LoVo (cell line): ENCODE results near the gene TIMP2.
A peak's percentile ranks its signal among the peaks of the same experiment; 100 is the strongest.
"Not testable (repeated sequence)": the region's sequence is repeated elsewhere in the genome, so short reads cannot be mapped to it uniquely, and the experiment has no call there.

Experiments
- DNase-seq: peaks from one replicate; pipeline ENCODE4 v3.0.0-alpha.2; 2016; ENCODE audit warnings: low spot score

The TIMP2 gene

DNA sequence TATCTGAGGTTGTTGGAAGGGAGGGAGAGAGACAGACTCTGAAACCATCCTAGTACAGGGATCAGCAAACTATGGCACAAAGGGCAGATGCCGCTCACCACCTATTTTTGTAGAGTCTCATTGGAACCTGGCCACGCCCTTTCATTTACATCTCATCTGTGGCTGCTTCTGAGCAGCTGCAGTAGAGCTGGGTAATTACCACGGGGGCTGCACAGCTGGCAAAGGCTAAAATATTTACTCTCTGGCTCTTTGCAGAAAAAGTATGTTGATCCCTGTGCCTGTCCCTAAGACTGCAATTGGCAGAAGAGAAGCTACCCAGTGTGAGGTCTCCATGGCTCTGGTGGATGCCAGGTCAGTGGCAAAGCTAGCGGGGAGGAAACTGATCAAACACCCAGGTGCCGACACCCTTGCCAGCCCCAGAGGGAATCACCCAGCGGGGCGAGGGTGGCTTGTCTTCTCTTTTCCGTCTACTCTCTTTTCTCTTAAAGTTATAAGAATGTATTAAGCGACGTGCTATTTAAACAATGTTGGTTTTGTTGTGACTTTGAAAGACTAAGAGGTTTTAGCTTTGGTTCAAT is 36.2 kb downstream of the TIMP2 start:
- no peak for DNase-seq

DNA sequence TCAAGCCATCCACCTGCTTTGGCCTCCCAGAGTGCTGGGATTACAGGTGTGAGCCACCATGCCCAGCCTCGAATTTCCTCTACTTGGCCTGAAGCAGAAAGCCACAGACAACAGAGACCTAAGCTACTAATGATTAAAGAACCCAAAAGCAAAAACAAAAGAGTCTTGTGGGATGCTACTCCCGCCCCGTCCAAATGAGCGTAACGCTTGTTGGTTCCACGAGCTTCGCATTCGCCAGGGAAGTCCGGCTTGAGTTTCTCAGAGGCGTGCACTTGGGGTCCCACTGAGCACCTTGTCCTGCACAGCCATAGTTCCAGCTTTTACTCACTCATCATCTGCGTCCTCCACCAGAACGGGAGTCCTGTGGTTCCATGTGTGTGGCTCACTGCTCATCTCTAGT is 38.2 kb downstream of the TIMP2 start:
- DNase-seq, result no peak

DNA sequence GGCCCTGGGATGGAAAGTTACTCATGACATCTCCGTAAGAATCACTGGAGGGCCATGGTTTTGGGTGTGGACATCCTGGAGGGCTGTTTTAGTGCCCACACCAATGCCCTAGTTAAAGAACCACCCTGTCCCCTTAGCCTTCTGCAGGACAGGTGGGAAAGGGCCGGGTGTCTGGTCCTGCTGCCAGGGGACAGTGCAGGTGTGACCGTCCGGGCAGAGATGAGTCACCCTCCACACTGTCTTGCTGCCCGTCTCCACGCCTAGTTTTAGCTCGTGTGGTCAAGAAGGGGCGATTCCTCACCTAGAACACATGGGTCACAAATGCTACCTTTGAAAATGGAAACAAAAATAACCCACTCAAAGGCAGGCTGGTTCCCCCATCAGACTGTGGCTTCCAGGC is 39.2 kb downstream of the TIMP2 start:
- peak; percentile 42 for DNase-seq

DNA sequence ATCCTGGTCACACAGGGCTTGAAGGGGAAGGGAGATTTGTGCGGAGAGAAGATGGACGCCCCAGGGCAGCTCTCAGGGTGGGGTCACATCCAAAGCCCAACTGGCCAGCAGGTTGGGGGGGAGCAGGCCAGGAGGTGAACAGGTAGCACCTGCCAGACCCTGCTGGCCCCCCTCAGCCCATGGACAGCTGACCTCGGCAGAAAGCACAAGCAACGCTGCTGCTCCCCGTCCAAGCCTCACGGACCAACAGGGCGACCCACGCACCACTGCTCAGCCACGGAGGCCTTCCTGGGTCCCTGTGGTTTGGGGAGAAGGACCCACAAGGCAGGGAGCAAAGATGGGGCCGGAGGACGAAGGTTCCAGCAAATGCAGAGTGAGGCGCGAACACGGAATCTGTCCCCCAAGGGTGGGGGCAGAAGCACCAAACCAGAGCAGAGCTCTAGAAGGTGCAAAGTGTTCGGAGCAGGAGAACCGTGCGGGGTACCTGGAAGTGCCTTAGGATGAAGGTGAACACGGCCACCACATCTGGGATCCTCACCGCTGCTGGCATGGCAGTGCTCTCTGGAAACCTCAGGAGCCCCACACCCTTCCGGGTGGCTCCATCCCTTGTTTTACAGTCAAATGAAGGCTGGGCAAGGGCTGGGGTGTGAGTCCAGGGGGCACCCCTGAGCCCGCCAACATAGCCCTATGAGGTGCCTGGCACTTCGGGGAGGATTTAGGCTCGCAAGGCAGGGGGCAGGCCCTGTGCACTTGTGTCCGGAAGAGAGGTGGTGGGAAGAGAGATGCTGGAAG is 40.1 kb downstream of the TIMP2 start:
- no peak for DNase-seq

DNA sequence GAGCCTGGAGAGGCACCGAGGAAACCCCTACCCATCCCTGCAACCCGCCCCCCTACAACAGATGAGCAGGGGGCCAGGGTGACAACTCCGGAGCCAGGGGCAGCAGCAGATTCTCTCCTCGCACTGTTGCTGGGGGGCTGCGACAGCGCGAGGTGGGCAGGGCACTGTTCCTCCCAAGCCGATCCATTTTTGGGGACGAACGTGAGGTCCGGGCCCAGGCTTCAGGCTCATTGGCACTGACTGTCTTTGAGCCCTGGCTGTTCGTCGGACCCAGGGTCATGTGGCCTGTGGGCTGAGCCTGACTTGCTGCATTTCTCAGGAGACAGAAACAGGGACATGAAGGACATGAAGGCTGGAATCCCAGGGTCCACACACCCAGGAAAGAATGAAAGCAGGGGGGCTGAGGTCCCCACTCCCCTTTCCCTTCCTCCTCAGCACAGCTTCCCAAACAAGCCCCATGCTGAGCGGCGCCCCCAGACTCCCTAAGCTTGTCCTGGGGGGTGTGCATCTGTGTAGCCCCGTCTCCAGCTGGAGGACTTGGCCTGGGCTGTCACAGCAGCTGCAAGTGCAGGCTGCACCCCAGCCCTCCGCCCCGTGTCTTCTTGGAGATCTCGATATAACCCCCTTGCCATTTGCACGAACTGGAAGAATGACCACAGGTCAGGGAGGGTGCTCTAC is 40.9 kb downstream of the TIMP2 start:
- DNase-seq, result no peak

DNA sequence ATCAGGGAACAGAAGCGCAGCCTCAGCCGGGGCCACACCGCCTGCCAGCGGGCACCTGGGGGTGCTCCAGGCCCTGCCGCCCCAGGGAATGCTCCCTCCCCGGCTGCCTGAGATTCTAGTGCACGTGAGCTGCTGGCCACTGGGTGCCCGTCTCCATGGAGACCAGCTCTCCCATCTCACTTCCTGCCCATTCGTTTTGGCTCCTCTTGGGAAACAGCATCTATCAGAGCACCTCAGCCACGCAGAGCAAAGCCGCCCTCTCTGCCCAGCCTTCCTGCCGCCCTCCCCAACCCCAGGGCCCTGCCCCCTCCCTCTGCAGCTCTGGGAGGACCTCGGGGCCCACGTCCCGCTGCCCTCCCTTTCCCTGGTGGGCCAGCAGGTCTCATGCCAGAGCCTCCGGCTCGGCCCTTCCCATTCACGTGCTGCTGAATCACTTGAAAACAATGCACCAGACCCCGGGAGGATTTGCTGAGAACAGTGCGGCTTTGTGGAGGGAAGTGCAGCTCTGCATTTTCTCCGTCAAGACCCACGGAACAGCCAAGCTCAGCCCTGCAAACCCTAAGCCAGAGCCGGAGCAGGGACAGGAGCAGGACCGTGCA is 41.6 kb downstream of the TIMP2 start:
- peak; percentile 71 for DNase-seq

DNA sequence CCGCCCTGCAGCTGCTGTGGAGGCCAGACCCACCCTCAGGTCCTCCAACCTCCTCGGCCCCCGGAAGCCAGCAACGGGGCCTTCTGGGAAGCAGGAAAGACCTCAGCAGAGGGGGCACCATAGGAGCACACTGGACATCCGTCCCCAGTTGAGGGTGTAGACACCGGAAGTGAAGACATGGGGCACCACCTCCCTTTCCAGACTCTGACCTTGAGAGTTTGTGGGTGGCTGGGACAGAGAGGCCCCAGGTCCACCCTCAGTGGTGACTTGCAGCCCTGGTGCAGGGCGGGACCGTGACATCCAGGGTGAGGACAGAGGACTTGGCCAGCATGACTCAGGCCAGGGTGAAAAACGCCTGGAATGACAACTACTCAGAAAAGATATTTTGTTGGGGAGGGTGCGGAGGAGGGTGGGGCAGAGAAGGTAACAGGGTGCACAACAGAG is 42.1 kb downstream of the TIMP2 start:
- peak; percentile 83 for DNase-seq

DNA sequence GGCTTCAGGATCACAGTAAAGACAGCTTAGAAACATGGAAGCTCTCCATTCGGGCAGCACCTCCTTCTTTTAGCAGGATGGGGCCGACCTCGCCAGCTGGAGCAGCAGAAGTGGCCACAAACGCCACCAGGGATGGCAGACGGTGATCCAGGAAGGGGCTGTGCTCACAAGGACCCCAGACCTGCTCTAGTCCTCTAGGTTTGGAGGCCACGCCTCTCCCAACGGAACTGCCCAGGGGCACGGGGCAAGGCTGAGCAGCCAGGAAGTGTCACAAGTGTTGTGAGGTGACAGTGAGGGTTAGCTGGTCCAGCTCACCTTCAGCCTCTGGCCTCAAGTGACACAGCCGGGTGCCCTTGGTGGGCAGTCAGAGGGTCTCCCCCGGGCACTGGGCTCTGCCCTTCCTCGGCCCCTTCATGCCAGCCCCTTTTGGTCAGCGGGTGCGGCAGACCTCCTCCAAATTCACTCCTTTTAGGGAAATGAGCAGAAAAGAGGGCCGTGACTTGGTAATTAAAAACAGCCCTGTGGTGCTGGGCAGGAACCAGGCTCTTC is 42.6 kb downstream of the TIMP2 start:
- no peak for DNase-seq

DNA sequence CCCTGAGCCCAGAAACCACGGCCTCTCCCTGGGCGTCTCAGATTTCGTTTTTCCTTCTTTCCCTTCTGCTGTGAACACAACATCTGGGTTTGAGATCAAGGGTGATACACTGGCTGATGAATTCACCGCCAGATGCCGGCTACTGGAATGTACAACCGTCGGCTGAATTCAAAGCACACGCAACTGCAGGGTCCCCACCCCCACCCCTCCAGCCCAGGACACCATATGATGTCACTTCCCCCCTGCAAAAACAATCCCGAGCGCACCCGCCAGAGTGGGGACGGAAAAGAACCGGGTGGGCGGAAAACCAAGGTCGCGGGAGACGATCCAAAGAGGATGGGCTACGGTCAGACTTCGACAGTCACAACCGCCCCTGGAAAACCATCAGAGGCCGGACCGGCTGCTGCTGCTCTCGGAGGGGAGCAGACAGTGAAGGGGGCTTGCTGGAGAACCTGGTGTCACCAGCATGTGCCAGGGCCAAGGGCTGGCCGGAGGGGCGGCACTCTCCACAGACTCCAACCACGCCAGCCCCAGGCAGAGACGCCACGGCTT is 45.5 kb downstream of the TIMP2 start:
- DNase-seq, result no peak

DNA sequence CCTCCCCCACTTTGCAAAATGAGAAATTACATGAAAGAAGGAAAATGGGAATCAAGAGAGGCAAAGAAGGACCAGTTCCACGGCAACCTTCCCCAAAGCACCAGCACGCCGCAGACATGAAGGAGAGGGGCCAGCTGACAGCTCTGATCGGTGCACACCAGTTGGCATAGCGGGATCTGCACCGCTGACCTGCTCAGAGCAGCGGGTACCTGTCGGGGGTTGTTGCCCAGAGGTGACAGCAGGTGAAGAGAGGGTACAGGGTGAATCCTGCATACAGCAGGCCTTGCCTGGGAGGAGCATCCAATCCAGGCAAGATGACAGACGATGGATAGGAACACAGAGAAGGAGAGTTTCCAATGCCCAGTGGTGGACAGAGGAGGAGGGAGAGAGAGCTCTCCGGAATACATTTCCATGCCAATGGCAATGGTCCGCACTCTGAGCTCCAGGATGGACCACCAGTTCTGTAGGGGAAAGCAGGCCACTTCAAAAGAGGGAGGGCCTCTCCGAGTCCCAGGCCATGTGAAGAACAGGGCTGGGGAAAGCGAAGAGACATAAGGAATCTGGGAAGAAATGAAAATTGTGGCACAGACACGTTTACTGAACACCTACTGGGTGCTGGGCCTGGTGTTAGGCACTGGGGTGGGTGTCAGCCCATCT is 46.2 kb downstream of the TIMP2 start:
- DNase-seq, result no peak

DNA sequence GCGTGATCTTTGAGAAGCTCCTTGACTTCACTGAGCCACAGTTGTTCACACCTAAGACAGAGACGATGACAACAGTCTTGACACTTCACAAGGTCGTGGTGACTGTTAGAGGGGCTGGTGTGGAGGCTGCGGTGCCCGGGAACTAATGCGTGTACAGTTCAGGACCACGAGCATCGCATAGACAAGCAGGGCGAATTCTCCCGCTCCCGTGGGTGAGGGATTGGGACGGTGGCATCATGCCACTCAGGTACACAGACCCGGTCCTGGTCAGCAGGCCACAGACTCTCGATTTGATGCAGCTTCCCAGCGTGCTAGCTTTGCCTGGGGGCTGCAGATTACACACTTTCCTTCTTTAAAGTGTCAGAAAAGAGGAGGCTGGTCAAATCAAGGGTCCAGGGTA is 46.9 kb downstream of the TIMP2 start:
- no peak for DNase-seq

DNA sequence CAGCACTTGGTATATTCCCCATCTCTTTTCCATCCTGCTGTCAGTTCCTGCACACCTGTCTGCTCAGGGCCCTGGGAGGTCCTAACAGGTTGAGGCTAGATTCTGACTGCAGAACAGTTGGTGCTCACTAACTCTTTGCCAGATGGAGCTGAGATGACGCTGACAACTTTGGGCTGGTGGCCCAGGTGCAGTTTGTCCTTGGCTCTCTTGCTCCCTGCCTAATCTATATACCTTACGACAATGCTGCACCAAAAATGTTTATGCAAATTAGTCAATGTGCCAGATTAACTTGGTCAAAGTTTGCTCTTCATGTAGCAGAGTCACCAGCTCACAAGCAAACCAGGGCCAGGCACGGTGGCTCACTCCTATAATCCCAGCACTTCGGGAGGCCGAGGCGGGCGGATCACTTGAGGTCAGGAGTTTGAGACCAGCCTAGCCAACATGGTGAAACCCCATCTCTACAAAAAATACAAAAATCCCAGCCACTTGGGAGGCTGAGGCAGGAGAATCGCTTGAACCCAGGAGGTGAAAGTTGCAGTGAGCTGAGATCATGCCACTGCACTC is 48.2 kb downstream of the TIMP2 start:
- DNase-seq, result not testable (repeated sequence)

DNA sequence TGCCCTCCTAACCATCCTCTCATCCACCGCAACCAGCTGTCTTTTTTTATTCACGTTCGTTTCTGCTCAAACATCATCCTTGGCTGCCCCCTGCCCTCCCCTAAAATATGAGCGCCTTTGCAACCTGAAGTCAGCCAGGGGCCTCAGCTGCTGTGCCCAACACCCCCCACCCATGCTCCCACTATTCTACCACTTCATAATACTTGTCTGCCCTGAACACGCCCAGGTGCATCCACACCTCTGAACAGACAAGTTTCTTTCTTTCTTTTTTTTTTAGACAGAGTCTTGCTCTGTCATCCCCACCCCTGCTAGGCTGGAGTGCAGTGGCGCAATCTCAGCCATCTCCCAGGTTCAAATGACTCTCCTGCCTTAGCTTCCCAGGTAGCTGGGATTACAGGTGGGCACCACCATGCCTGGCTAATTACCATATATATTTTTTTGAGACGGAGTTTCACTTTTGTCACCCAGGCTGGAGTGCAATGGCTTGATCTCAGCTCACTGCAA is 49.0 kb downstream of the TIMP2 start:
- no peak for DNase-seq

DNA sequence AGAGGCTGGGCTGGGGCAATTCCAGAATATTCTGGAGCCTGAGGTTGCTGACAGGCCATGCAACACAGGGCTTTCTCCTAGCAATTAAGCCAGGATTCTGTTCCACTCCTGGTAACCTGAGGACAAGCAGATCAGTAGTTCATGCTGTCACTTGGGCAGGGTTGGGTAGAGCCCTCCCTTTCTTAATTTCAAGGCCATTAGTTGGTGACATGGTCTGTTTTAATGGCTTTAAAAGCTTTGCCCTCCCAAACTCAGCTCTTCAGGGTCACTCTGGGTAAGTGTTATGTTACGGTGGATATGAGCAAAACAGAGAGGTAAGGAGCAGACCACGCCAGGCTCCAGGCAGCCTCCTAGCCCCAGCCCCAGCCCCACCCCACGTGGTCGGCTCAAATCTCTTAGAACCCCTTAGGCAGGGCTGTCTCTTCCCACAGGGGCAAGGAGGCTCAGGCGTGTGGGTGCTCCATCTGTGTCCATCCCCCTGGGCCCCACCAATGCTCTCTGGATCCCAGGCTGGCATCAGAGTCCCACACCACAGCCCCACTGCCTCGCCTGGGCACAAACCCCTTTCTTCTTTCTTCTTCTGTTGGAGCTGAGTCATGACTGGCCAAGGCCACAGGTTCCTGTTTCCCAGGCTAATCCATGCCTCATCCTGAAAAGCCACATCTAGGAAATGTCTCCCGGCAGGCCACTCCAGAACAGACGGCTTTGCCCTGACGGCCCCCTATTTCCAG is 49.7 kb downstream of the TIMP2 start:
- DNase-seq, result no peak

DNA sequence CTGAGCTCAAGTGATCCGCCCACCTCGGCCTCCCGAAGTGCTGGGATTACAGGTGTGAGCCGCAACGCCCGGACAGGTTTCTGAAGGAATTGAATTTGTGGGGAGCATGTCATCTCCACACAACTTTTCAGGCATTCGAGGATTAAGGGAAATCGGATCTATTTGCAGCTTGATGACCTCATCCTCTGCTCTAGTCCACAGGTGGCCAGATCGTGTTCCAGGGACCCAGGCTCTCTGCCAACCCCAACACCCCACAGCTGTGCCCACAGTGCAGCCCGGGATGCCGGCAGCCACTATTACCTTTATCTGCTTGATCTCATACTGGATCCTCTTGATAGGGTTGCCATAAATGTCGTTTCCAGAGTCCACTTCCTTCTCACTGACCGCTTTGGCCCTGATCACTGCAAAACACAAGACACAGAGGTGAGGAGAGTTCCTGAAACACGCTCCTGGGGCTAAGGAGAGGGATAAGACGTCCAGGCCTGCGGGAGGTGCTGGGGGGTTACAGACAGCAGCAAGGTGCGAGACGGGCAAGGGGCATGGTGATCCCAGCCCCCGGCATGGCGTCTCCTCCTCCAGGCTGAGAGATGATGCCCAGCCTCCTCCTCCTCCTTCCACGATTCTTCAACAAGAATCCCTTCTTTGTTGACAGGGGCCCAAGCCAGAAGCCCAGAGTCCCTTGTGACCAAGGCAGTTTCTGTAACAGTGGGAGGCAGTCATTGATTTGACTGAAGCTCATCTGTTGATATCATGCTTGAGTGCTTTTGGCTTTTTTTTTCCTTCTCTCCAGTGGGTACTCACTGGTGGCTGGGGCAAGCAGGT is 51.5 kb downstream of the TIMP2 start:
- DNase-seq, result peak; percentile 33

DNA sequence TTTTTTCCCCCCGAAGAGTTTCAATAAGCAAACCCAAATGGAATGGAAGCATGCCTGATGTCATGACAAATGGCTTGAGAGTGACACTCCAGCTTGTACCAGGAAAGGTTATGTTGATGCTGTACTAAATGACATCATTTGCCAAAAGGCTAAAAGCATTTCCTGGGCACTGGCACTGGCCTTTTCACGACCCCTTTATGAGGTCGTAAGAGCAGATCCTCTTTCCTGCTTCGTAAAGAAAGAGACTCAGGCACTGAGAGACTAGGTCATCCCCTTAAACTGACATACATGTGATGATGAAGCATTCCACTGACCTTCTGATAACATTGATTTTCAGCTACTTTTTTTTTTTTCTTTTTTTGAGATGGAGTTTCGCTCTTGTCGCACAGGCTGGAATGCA is 52.7 kb downstream of the TIMP2 start:
- DNase-seq, result no peak

DNA sequence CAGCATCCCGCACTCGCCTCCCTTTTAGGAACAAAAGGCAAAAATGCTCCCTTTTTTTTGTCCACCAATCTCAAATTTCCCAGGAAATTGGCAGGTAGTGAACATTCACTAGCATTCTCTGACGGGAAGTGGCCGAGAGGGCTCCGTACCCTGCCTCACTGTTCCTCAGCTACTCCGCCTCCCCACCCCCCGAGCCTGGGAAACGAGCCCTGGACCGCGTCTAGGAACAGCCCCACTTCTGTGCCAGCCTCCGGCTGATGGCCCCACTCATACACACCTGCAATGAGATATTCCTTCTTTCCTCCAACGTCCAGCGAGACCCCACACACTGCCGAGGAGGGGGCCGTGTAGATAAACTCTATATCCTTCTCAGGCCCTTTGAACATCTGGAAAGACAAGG is 54.6 kb downstream of the TIMP2 start:
- DNase-seq, result no peak

DNA sequence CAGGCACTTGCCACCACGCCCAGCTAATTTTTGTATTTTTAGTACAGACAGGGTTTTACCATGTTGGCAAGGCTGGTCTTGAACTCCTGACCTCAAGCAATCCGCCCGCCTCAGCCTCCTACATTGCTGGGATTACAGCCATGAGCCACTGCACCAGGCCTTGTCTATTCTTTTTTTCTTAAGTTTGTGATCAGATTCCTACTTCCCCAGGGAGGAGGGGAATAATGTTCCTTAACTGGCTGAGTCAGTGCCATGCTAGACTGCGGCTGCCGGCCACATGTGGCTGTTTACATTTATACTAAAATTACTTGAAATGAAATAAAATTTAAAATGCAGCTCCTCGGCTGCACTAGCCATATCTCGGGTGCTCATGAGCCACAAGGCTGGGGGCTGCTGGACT is 56.8 kb downstream of the TIMP2 start:
- DNase-seq, result no peak

DNA sequence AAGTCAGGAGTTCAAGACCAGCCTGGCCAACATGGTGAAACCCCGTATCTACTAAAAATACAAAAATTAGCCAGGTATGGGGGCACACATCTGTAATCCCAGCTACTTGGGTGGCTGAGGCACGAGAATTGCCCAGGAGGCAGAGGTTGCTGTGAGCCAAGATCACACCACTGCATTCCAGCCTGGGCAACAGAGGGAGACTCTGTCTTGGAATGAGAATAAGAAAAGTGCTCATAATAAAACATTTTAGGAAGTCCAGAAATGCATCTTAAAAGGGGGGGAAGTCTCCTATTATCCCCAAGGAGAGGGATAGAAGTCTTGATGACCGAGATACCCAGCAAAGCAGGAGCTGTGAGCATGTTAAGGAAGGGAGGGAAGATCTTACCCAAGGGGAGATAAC is 58.1 kb downstream of the TIMP2 start:
- not testable (repeated sequence) for DNase-seq
